NCI-H2196 (cell line): ENCODE measurements around the gene NAPSA.
"Not testable (repeated sequence)": the region's sequence is repeated elsewhere in the genome, so short reads cannot be mapped to it uniquely, and the experiment has no call there.

Source experiments
- DNase-seq: peaks from one replicate; lab custom pipeline; 2025; ENCODE audit not compliant: unreplicated experiment; lab: John Stamatoyannopoulos, UW

The NAPSA gene

GRCh38 chr19:50365434-50366306 lies at the start of gene NAPSA:
Gene NAPSA (minus strand): TSS chr19:50365639. CDS start chr19:50365621, 18 bp downstream.
- DNase-seq, result no peak

GRCh38 chr19:50413531-50413930 lies 48.1 kb upstream of the NAPSA start:
- DNase-seq, result no peak

GRCh38 chr19:50413096-50413495 lies 47.7 kb upstream of the NAPSA start:
- no peak for DNase-seq

- no peak for DNase-seq
These were observed 47.0 kb upstream of the NAPSA start for GRCh38 chr19:50412419-50412818.

- DNase-seq, result no peak
These were observed 44.7 kb upstream of the NAPSA start for GRCh38 chr19:50410109-50410508.

DNA sequence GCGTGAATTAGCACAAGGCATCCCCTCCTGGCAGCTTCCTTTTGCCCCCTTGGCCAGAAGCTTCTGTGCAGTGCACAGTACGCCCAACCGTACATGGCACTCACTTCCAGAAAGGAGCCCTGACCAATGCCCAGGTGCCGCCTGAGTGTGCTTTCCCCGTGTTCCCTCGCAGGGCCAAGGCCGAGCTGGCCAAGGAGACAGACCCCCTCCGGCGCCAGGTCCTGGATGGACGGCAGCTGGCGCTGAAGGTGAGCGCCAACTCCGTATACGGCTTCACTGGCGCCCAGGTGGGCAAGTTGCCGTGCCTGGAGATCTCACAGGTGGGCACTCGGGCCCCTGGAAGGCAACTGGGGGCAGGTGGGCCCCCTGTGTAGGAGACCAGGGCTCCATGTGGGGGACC lies 43.9 kb upstream of the NAPSA start:
- no peak for DNase-seq

DNA sequence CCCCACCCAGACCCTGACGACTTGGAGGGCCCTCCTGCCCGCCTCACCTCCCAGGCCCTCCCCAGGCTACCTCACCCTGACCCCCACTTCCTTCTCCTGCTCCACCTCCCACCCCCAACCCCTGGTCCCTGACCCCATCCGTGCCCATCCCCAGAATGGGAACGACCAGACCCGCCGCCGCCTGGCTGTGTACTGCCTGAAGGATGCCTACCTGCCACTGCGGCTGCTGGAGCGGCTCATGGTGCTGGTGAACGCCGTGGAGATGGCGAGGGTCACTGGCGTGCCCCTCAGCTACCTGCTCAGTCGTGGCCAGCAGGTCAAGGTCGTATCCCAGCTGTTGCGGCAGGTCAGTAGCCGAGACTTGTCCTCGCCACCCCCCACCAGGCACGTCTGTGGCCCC lies 41.4 kb upstream of the NAPSA start:
- no peak for DNase-seq

DNA sequence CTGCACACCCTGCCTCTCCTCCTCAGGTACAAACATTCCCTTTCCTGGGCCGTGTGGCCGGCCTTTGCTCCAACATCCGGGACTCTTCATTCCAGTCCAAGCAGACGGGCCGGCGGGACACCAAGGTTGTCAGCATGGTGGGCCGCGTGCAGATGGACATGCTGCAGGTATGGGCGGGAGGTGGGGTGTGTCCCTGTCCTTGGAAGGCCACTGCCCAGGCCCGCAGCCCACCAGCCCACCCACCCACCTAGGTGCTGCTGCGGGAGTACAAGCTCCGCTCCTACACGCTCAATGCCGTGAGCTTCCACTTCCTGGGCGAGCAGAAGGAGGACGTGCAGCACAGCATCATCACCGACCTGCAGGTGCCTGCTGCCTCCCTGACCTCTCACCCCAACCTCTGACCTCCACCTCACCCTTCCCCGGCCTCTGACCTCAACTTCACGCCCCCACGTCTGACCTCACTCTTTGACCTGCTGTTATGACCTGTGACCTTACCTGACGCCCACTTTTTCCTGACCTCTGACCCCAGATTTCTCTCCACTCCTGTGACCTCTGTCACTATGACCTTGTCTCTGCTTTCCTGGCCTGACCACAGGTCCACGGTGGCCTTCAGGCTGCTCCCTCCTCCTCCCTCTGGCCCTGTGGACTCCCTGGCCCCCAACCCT lies 40.8 kb upstream of the NAPSA start:
- DNase-seq, result no peak

- no peak for DNase-seq
These were observed 37.3 kb upstream of the NAPSA start for GRCh38 chr19:50402544-50403301.

GRCh38 chr19:50401605-50402450 lies 36.4 kb upstream of the NAPSA start:
- no peak for DNase-seq

DNA sequence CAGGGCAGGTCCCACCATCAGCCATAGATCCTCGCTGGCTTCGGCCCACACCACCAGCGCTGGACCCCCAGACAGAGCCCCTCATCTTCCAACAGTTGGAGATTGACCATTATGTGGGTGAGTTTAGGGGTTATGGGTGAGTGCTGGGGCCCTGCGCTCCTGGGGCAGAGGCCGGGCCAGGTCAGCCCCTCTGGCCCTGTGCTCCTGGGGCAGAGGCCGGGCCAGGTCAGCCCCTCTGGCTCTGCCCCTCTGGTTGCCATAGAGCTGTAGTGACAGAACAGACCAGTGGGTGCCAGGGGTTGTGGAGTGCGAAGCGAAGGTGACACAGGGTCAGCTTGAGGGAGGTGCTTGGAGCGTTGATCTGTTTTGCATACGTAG lies 33.9 kb upstream of the NAPSA start:
- no peak for DNase-seq

DNA sequence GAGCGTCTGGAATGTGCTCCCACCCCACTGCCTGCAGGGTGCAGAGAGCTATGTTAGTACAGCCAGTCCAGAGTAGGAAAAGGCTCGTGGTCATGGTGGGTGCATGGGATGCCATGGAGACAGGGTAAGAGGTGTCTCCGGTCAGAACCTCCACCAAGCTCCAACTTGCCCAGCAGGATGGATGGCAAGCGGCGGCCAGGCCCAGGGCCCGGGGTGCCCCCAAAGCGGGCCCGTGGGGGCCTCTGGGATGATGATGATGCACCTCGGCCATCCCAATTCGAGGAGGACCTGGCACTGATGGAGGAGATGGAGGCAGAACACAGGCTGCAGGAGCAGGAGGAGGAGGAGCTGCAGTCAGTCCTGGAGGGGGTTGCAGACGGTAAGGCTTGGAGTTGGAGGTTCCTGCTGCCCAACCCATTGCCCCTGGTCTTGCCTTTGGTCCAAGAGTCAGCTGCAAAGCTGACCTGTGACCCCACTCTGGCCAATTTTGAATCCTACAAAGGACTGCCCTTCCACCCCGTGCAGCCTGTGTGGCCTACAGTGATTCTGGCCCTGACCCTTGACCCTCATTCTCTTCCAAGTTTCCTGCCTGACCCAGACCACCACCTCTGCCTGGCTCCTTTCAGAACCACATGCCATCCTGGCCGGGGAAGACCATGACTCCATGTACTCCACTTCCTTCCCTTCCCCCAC lies 33.4 kb upstream of the NAPSA start:
- no peak for DNase-seq

DNA sequence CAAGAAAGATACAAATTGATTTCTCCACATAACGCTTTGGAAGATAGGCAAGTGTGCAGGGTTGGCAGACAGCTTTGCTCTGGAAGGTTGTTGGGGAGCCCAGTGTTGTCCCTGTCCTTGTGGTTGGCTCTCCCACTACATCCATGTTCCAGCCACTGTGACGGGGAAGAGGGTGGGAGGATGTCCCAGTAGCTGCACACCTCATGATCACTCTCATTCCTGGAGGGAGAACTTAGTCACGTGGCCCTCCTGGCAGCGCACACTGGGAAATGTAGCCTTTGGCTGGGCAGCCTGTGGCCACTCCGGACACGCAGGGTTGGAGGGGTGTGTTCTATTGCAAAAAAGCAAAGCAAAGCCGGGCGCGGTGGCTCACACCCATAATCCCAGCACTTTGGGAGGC lies 28.6 kb upstream of the NAPSA start:
- no peak for DNase-seq

DNA sequence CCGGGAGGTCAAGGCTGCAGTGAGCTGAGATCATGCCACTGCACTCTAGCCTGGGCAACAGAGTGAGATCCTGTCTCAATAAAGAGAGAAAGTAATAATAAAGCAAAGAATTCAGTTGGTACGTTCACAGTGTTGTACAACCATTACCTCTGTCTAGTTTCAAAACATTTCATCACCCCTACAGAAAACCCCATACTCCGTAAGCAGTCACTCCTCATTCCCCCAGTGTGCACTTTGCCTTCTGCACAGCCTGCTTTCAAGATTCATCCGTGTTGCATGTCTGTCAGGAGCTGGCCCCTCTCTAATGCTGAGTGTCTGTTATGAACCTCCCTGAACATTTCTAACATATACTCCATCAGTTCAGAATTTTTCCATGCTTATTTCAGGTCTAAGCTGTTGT lies 28.1 kb upstream of the NAPSA start:
- DNase-seq, result no peak

DNA sequence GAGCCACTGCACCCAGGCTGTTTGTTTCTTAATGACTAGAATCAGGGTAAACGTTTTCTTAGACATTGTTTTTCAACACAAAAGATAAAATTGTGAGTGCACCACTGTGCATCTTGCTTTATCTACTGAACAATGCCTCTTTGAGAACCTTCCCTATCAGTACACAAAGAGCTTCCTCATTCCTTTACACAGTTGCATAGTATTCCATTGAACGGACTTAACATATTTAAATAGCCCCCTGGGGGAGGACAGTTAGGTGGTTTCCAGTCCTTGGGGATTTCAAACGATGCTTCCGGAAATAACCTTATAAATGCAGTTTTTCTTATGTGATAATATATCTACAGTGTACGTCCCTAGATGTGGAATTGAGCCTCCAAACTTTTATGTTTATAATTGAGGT lies 27.3 kb upstream of the NAPSA start:
- no peak for DNase-seq

- DNase-seq, result not testable (repeated sequence)
These were observed 25.5 kb upstream of the NAPSA start for GRCh38 chr19:50390952-50391351.

GRCh38 chr19:50390295-50390694 lies 24.9 kb upstream of the NAPSA start:
- DNase-seq, result not testable (repeated sequence)

DNA sequence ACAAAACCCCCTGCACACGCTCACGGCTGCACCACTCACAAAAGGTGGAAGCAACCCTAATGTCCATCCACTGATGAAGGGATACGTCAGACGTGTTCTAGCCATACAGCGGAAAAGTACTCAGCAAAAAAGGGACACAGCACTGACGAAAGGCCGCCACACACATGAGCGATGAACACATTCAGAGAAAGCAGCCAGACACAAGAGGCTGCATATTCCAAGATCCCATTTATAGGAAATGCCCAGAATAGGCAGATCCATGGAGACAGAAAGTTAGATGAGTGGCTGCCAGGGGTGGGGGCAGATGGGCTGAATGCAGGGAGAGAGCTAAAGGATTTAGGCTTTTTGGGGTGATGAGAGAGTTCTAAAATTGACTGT lies 22.4 kb upstream of the NAPSA start:
- DNase-seq, result no peak

DNA sequence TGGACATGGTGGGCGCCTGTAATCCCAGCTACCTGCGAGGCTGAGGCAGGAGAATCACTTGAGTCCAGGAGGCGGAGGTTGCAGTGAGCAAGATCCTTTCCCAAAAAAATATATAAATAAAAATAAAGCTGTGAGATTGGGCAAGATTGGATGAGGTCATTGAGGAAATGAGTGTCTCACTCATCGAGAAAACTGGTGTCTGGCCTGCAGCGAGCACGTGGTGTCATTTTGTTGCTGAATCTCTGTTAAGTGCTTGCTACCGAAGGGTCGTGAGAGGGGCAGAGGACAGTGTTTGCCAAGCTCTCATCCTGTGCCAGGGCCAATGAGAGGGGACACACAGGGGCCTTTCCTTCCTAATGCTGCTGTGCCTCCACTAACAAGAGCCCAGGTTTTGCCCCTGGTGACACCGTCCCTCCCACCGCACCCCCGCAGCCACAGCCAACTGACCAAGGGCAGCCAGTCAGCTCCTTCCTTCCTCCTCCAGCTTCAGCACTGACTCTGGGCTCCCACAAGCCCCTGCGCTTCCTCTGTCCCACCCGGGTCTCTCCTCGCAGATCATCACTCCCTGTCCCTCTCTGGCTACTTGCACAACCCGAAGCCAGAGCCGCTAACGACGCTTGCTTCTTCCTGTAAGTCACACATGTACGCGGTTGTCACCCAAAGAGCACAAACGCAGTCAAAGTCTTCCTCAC lies 21.9 kb upstream of the NAPSA start:
- no peak for DNase-seq
